DMS53 treated with DMSO at 0.1 percent for 48 hours (cell line): ENCODE data around the gene SLC7A6.
A peak's percentile ranks its signal among the peaks of the same experiment; 100 is the strongest.

Source experiments
- DNase-seq: peaks from one replicate; lab custom pipeline; 2025; ENCODE audit not compliant: unreplicated experiment; lab: John Stamatoyannopoulos, UW

Gene SLC7A6

GRCh38 chr16:68234188-68235107 lies 29.9 kb upstream of the SLC7A6 start:
- DNase-seq: peak; percentile 93

- DNase-seq: peak; percentile 22
These were observed 29.0 kb upstream of the SLC7A6 start for GRCh38 chr16:68235108-68235886.

GRCh38 chr16:68235887-68236136 lies 28.5 kb upstream of the SLC7A6 start, which contains the start of gene ESRP2:
ESRP2 (minus strand) TSS chr16:68236127; CDS start chr16:68236045, 82 bp downstream.
- no peak for DNase-seq

GRCh38 chr16:68236137-68236825 lies 28.0 kb upstream of the SLC7A6 start:
- DNase-seq: peak; percentile 85

GRCh38 chr16:68236826-68237242 lies 27.5 kb upstream of the SLC7A6 start:
- DNase-seq: no peak

GRCh38 chr16:68237243-68238028 lies 26.9 kb upstream of the SLC7A6 start:
- peak; percentile 93 for DNase-seq

GRCh38 chr16:68238029-68238345 lies 26.3 kb upstream of the SLC7A6 start:
- DNase-seq: no peak

GRCh38 chr16:68242085-68242484 lies 22.2 kb upstream of the SLC7A6 start:
- no peak for DNase-seq

GRCh38 chr16:68242926-68243858 lies 21.1 kb upstream of the SLC7A6 start:
- no peak for DNase-seq

GRCh38 chr16:68244481-68244902 lies 19.8 kb upstream of the SLC7A6 start:
- DNase-seq: no peak

GRCh38 chr16:68244903-68245853 lies 19.1 kb upstream of the SLC7A6 start, which contains the start of gene PLA2G15:
PLA2G15 (plus strand) TSS chr16:68245373; CDS start chr16:68245427, 54 bp downstream.
- peak; percentile 51 for DNase-seq

GRCh38 chr16:68246121-68246520 lies 18.2 kb upstream of the SLC7A6 start:
- DNase-seq: no peak

GRCh38 chr16:68246666-68247065 lies 17.7 kb upstream of the SLC7A6 start:
- DNase-seq: no peak

- no peak for DNase-seq
These were observed 16.9 kb upstream of the SLC7A6 start for GRCh38 chr16:68247400-68247799.

- DNase-seq: no peak
These were observed 16.4 kb upstream of the SLC7A6 start for GRCh38 chr16:68247932-68248331.

- DNase-seq: no peak
These were observed 15.0 kb upstream of the SLC7A6 start for GRCh38 chr16:68249371-68249770.

GRCh38 chr16:68250951-68251350 lies 13.4 kb upstream of the SLC7A6 start:
- no peak for DNase-seq

GRCh38 chr16:68251832-68252231 lies 12.5 kb upstream of the SLC7A6 start:
- DNase-seq: no peak

- no peak for DNase-seq
These were observed 11.9 kb upstream of the SLC7A6 start for GRCh38 chr16:68252383-68252782.
